HT1080 (cell line): ENCODE measurements around the gene MGA. TPM values are rescaled to one million over a fixed set of nuclear protein-coding genes. Genes with fewer than 3 reads are reported as not detected.

ENCODE experiments used
- DNase-seq: peaks from one replicate; pipeline ENCODE4 v3.0.0-alpha.2; 2015; ENCODE audit warnings: low read depth
- total RNA-seq: library from RNA; depleted of rRNA; stranded (reverse); fragments of >200 nt; shearing (Covaris generic); gene quantifications from 2 replicates; pipeline ENCODE4 v1.2.3, GENCODE V29; 2014

The MGA gene
- total RNA-seq, 1 experiment from 2014 or later: 18.5 TPM

- no peak for DNase-seq
These were observed 120.5 kb downstream of the MGA start for GRCh38 chr15:41780727-41781126.

DNA sequence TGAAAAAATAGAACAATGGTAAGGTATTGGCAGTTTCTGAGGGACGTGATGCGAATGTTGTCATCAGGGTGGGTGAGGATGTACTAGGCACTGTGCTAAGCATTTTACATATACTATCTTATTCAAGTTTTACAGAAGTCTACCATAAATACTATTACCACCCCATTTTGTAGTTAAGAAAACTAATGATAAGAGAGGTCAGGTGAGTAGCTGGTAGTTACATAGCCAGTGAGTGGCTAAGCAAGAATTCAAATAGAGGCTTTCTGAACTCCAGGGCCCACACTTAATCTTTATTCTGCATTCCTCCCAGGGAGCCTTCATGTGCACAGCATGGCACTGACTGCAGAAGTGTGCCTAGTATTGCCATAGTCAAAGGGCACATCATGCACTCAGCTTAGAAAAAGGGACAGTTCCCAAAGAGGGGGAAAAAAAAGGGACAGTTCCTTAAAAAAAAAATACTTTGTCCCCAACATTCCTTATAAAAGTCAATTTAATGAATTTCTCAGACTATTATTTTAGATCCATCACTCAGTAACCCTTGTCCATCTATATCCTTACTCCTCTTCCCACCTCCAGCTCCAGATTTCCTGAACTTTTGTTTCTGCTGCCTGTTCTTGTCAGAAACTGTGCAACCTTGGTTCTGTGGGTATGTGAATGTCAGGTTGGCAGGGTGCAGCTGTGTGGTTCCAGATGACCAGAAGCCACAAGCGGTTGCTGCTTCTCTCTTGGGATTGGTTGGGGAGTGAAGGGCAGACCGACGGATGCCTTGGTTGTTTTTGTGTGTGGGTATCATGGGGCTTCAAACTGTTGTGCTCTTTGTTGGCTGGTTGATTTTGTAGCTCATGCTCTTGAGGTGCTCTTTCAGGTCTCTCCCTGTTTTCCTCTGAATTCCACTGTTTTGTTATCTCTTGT lies 122.4 kb downstream of the MGA start:
- DNase-seq: no peak

- no peak for DNase-seq
These were observed 123.1 kb downstream of the MGA start for GRCh38 chr15:41783296-41783695.

DNA sequence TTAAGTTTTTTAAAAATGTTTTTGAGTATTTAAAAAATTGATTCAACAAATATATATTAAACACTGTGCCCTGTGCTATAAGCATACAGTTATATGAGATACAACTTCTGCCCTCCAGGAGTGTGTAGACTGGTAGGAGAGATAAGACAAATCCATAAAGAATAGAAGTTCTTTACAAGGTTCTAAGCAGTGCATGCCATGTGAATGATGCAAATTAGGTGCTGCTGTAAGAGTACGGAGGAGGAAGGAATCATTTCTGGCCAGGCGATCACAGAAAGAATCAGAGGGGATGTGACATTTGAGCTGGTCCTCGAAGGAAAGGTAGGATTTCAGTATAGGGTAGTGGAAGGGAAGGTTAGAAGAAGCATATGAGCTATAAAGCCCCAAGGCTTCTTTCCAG lies 128.1 kb downstream of the MGA start:
- no peak for DNase-seq

DNA sequence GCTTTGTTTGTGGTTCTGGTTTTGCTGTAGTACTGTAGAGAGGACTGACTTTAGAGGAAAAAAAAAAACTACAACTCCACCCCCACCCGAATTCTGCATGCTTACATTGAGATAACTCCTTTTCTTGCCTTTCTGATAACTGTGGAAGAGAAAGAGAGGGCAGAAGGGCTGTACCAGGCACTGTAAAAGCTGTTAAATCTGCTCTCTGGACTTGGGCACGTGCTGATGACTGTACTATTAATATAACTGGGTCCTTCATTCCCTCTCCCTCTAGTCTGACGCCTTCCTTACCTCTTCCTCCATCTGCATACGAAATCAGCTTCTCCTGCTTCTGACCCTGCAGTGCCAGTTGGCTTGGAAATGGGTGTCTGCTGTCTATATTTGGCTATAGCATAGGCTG lies 129.0 kb downstream of the MGA start:
- no peak for DNase-seq

DNA sequence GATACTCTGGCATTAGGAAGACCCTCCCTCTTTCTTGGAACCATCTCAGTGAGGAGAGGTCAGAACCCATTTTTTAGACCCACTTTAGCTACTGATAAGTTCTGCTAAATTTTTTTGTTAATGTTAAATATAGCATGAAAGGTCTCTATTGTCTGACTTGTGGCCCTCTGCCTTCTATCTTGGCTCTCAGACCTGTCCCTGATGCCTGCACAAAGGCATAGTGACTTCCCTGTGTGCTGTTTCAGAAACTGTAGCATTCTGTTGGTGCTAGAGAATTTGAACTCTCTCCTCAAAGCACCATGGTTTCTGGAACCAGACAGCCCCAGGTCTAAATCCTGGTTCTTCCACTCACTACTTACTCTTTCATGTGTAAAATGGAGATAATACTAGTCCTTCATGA lies 129.5 kb downstream of the MGA start:
- no peak for DNase-seq

DNA sequence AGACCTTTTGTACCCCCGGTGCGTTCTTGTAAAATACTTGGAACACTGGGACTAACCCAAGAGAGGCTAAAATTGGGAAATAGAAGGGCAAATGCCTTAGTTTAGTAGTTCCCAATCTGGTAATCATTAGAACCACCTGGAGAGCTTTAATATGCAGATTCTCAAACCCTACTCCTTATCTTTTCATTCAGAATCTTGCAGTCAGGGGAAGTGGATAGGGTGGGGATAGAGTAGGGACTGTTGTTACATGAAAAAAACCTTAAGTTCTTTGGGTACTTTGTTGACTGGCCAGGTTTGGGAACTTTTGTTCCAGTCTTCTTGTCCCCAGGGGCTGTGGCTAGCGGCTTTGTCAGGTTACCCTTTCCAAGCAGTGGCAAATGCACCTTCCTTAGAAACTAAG lies 130.0 kb downstream of the MGA start:
- no peak for DNase-seq

DNA sequence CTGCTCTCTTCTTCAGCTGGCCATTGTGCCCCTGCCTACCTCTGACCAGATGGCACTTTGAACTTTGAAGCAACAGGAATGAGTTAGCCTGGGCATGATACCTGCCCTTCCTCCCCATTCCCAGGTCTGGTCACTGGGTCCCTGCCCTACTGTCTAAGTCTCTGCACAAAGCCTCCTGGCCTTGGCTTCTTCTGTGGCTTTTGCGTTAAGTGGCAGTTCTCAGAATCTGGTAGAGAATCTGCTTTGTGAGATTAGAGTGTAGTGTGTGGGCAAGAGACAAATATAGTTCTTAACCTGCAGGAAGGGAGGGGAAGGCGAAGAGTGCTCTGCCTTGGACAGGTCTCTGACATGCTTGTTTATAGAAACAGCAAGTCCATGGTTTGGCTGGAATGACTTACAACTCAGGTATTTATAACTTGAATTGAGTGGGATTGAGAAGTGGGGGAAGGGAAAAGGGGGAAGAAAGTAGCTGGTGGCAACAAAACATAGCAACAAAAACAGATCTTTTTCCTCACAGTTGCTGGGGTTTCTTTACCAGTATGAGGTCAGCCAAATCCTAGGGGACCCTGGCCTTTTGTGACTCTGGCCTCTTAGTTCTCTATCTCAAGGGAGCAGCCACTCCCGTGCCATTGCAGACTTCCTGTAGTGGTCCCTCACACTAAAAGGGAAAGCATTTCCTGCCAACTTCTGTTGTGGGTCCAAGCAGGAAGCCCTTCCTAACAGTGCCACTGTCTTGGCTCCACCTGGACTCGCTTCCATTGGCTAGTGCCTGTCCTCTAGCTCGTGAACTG lies 130.7 kb downstream of the MGA start:
- DNase-seq: peak; percentile 88

GRCh38 chr15:41791547-41791937 lies 131.3 kb downstream of the MGA start:
- no peak for DNase-seq

- DNase-seq: no peak
These were observed 131.9 kb downstream of the MGA start for GRCh38 chr15:41792000-41792637.

- DNase-seq: no peak
These were observed 133.9 kb downstream of the MGA start for GRCh38 chr15:41794081-41794480.

DNA sequence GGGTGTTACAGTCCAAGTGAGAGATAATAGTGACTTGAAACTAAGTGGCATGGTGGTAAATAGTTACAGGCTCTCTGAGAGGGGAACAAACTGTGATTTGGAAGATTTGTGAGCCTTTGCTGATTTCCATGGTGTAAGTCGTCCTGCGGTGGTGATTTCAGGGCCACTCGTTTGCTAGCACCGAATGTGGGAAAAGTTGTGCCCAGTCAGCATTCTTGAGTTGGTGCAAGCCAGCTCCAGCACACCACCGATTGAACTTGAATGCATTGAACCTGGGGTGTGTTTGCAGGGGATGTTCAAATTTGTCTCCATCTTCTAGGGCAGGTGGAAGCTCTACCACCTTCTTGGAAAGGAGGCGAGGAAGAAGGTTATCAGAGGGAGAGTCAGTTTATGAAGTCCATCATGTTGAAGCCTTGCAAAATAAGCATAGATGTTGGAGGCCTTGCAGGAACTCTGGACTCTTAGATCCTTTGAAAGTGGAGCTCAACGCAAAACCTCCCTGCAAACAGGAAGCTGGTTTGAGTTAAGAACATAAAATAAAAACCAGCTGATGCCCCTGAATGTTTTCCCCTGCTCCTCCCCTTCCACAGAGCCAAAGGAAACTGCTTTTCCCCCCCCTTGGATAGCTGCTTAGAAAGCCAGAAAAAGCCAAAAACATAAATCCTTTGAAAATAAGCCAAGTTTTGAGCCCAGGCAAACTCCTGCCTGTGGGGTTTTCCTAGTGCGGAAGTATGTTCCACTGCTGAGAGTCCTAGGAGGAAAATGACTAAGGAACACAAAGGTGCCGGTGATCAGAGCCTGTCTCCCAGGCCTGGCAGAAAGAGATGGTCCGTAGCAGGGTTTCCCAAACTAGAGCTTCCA lies 136.0 kb downstream of the MGA start:
- DNase-seq: peak; percentile 66

- no peak for DNase-seq
These were observed 137.2 kb downstream of the MGA start for GRCh38 chr15:41797201-41797944.

DNA sequence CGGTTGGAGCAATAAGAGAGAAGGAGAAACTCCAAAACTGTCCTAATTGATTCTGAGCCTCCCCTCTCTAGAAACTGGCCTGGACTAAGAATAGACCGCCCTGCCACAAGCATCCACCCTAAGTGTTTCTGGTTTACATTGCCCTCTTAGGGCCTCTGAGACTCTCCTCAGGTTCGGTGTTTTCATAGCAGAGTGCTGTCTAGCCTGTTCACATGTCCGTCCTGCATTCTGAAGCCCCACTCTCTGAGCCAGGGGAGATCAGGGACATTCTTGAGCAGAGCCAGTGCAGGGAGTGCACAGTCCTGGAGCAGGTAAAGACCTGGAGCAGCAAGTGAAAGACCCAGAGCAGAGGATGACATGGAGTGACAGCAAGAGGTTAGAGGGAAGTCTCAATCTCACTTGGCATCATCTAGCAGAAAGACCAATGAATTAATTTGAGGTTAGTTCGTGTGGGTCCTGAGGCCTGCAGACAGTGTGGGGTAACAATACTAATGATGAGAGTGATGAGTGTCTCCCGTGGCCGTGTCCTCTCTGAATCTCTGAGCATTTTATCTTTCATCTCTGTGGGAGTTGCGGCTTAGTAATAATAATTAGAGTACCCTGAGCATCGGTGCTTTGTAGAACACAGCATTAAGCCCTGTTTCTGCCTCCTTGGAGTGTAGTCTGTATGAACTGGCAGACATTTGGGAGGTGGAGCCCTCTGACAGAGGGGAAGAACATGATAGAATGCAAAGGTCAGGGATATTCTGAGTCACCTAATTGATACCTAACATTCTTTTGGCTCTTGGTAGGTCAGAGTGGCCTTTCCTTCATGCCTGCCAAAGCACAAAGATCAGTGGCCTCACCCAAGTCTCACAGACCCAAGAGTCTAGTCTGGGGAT lies 138.6 kb downstream of the MGA start:
- DNase-seq: no peak

DNA sequence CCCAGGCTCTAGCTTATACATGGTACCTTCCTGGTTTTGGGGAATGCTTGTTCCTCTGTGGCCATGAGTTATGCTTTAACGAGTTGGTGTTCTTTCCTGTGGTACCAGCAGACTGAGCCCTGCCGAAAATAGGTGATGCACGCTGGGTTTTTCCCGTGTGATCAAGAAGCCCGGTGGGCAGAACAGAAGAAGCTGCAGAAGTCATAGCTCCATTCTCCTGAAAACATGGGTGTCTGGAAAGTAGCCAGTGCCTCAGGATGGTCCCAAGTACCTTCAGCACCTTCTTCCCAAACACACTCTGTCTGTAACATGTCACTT lies 139.2 kb downstream of the MGA start:
- DNase-seq: no peak

GRCh38 chr15:41801185-41801584 lies 141.0 kb downstream of the MGA start:
- DNase-seq: no peak

DNA sequence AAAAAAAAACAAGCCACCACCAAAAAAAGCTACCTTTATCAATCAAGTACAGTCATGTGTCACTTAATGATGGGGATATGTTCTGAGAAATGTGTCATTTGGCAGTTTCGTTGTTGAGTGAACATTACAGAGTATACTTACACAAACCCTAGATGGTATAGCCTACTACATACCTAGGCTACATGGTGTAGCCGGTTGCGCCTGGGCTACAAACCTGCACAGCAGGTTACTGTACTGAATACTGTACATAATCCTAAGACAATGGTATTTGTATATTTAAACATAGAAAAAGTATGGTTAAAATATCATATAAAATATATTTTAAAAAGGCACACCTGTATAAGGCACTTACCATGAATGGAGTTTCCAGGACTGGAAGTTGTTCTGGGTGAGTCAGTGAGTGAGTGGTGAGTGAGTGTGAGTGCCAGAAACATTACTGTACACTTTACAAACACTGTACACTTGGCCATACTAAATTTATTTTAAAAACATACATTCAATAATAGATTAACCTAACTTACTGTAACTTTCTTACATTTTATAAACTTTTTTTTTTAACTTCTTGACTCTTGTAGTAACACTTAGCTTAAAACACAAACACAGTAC lies 141.7 kb downstream of the MGA start:
- peak; percentile 73 for DNase-seq

DNA sequence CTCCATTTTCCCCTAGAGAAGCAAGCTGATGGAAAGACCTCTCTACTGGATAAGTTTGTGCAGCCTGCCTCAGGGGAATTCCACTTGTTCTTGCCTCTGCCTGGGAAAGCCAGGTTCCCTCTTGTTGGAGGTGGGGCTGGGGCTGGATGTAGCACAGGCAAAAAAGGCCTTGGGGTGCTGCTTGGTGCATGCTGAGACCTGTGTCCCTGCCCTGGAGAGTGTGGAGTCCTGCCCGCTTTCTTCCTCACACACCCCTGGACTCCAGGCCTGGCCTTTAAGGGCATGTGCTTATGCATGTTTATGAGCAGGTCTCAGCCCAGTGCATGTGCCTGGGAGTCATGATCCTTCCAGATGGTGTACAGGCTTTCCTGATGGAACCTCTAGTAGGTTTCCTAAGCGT lies 144.2 kb downstream of the MGA start:
- no peak for DNase-seq
